GM12875 (cell line): ENCODE results near the gene EIF3D.

Experiments used
- H3K4me3 ChIP-seq: one replicate; pipeline ENCODE4 v1.5.1; 2011; ENCODE audit warnings: low read depth, low read length, control low read depth
- TF ChIP-seq, protein P1 (sequence below): IDR thresholded peaks from 2 replicates; pipeline ENCODE4 v1.5.1; 2011; ENCODE audit warnings: low read depth, mild to moderate bottlenecking, control low read depth, inconsistent platforms, low read length, moderate library complexity, borderline replicate concordance; ENCODE audit not compliant: insufficient read depth

EIF3D gene

DNA sequence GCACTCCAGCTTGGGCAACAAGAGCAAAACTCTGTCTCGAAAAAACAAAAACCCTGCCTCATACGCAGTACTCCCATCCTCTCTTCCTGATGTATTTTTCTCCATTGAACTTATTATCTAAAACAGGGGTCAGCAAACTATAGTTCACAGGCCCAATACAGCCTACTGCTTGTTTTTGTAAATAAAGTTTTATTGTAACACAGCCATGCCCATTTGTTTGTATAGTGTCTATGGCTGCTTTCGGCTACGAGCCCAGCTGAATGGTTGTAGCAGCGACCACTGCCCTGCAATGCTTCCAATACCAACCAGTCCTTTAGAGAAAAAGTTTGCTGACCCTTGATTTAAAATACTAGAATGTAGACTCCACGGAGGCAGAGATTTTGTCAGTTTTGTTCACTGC lies 53.6 kb downstream of the EIF3D start:
- TF ChIP-seq, protein P1, sequence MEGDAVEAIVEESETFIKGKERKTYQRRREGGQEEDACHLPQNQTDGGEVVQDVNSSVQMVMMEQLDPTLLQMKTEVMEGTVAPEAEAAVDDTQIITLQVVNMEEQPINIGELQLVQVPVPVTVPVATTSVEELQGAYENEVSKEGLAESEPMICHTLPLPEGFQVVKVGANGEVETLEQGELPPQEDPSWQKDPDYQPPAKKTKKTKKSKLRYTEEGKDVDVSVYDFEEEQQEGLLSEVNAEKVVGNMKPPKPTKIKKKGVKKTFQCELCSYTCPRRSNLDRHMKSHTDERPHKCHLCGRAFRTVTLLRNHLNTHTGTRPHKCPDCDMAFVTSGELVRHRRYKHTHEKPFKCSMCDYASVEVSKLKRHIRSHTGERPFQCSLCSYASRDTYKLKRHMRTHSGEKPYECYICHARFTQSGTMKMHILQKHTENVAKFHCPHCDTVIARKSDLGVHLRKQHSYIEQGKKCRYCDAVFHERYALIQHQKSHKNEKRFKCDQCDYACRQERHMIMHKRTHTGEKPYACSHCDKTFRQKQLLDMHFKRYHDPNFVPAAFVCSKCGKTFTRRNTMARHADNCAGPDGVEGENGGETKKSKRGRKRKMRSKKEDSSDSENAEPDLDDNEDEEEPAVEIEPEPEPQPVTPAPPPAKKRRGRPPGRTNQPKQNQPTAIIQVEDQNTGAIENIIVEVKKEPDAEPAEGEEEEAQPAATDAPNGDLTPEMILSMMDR, result no peak
- no peak overlapping the region for H3K4me3 ChIP-seq

DNA sequence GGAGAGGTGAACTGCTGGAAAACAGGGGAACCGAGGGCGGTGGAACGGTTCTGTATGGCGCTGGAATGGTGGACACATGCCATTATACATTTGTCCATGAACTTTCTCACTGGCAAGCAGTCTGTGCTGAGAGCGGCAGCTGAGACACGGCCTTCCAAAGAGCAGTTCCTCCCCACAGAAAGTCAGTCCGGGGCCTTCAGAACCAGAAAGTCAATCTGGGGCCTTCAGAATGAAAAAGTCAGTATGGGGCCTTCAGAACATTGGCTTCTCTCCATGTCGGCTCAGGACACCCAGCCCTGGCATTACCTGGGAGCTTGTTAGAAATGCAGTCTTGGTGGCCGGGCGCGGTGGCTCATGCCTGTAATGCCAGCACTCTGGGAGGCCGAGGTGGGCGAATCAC lies 56.3 kb downstream of the EIF3D start:
- no peak overlapping the region for H3K4me3 ChIP-seq
- TF ChIP-seq, protein P1, result no peak

DNA sequence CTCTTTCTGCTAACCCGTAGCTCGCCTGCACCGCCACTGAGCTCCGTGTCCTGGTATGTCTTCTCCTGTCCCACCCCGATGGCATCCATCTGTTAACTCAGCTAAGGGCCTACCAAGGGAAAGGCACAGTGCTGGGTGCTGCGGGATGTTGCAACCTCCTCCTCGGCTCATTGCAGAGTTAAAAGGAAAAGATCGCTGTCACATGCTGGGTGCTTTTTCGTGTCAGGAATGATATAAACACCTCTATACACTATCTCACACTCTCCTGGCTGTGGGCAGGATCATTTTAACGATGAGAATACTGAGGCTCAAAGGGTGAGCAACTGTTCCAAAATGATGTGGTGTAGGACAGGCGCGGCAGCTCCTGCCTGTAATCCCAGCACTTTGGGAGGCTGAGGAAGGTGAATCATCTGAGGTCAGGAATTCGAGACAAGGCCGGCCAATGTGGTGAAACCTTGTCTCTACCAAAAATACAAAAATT lies 57.6 kb downstream of the EIF3D start:
- H3K4me3 ChIP-seq, result no peak overlapping the region
- TF ChIP-seq, protein P1, result no peak

DNA sequence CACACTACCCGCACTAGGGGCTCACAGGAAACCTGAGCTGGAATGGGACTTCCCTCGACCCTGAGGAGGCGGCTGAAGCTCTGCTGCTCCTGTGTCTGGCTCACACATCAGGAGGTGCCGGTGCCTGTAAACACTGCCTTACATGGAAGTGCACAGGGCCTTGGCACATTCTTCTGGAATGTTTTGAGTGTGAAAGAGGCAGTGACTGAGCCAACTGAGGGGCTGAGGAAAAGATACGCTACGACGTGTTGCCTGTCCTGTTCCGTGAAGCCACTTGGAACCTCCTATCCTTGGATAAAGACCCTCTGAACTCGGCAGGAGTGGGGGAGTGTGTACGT lies 58.0 kb downstream of the EIF3D start:
- H3K4me3 ChIP-seq, result no peak overlapping the region
- TF ChIP-seq, protein P1, result no peak

DNA sequence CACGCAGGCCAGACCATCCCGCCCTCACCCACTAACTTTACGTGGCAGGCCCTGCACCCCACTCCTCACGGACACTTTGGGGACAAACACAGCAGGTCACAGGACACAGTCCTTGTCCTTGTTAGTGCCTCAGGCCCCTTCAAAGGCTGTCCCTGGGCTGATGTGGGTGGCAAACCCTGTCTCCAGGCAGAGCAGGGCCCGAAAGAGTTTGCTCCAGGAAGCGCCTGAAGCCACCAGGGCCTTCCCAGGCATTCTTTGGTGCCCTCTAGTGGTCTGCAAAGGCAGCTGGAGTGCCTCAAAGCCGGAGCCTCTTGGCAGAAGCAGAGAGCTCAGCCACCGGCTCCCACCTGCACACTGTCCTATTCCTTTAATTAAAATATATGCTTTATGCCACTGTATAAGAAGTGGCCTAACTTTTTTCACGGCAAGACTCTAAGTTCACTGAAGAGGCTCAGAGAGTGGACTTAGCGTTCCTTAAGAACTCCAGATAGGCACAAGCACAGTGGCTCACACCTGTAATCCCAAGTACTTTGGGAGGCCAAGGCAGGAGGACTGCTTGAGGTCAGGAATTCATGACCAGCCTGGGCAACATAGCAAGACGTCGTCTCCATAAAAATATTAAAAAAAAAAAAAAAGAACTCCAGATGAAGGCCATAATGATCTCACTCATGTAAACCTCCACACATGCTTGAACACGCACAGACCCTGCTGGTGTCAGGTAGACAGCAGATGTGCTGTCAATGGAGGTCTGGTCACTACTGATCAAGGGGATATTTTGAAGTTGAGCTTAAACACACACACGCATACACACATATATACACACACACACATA lies 58.6 kb downstream of the EIF3D start:
- no peak overlapping the region for H3K4me3 ChIP-seq
- TF ChIP-seq, protein P1, result peak; percentile 95

DNA sequence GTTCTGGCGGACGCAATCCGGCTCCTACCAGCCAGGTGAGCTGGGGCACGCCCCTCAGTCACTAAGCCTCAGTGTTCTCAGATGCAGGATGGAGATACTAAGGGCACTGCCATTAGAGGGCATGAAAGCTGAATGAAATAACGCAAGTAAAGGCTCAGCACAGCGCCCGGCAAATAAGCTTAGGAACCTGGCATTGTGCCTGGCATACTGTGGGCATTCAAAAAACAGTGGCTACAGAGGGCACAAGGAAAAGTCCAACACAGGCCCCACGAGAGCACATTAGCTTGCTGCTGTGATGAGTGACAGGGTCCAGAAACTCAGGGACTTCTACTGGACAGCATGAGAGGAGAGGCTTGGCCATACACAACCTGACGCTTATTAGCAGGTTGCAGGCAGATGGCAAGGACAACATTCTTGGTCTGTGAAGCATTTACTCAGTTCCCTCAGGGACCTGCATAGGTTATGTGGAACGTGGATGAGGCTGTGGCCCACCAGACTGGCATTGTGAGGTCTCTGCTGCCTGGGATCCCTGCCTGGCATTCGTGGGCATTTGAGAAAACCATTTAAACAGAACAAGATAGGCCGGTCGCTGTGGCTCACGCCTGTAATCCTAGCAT lies 59.8 kb downstream of the EIF3D start:
- H3K4me3 ChIP-seq, result no peak overlapping the region
- TF ChIP-seq, protein P1, result no peak

DNA sequence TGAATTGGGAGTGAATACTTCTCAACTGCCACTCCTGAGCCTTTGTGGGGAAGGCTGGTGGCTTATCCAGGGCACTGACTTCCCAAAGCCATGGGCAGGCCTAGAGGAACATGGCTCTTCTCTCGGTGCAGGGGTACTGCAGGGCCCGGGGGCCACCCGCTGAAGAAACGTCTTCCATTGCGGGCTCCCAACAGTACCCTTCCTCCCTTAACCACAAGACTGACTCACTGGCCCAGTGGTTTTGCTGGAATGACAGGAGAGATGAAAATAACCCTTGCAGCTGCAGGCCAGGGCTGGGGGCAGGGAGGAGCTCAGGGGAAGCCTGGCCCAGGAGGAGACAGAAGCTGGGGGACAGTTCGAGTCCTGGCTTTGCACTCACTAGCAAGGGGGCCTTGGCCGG lies 61.0 kb downstream of the EIF3D start:
- TF ChIP-seq, protein P1, result no peak
- no peak overlapping the region for H3K4me3 ChIP-seq
